Right atrium auricular region (tissue), 2 donors: Measurements from ENCODE around the gene NHS. TPM values are rescaled to one million over a fixed set of nuclear protein-coding genes. Genes with fewer than 3 reads are reported as not detected.
A peak's percentile ranks its signal among the peaks of the same experiment; 100 is the strongest.

Experiments
- DNase-seq: peaks from one replicate; pipeline ENCODE4 v3.0.0-alpha.2; 2019; ENCODE audit warnings: low spot score
- H3K27ac ChIP-seq, 2 donors: fragments of 200-600 bp; sonication (generic); 1 replicate in 1 of 2; 2 replicates in 1 of 2; pipeline ENCODE4 v1.5.1; 2016 to 2019
- H3K27me3 ChIP-seq, 2 donors: fragments of 200-600 bp; sonication (generic); one replicate each; pipeline versions ENCODE4 v1.5.1 to v1.6.0; 2017 to 2019
- H3K36me3 ChIP-seq: fragments of 200-600 bp; sonication (generic); one replicate; pipeline ENCODE4 v1.5.1; 2016
- H3K4me1 ChIP-seq, 2 donors: fragments of 200-600 bp; sonication (generic); one replicate each; pipeline versions ENCODE4 v1.5.1 to v1.6.0; 2017 to 2019
- H3K4me3 ChIP-seq, 2 donors: fragments of 200-600 bp; sonication (generic); 1 replicate in 1 of 2; 2 replicates in 1 of 2; pipeline ENCODE4 v1.5.1; 2017 to 2019; ENCODE audit warnings: mild to moderate bottlenecking in 1 of 2, moderate library complexity in 1 of 2
- H3K9me3 ChIP-seq, 2 donors: fragments of 200-600 bp; sonication (generic); one replicate each; pipeline ENCODE4 v1.5.1; 2019
- total RNA-seq, 2 donors: library from RNA; depleted of rRNA; stranded (reverse); fragments of >200 nt; gene quantifications; one replicate each; pipeline ENCODE4 v1.1.0, GENCODE V29; 2016
- TF ChIP-seq, protein P1 (sequence below), 2 donors: fragments of 200-600 bp; sonication (generic); IDR thresholded peaks; one replicate each; pipeline ENCODE4 v1.5.1; 2019; ENCODE audit warnings: antibody characterized with exemption in 2 of 2

NHS gene
- total RNA-seq, 2 donors from 2014 or later = 0.59 to 2.0 TPM

DNA sequence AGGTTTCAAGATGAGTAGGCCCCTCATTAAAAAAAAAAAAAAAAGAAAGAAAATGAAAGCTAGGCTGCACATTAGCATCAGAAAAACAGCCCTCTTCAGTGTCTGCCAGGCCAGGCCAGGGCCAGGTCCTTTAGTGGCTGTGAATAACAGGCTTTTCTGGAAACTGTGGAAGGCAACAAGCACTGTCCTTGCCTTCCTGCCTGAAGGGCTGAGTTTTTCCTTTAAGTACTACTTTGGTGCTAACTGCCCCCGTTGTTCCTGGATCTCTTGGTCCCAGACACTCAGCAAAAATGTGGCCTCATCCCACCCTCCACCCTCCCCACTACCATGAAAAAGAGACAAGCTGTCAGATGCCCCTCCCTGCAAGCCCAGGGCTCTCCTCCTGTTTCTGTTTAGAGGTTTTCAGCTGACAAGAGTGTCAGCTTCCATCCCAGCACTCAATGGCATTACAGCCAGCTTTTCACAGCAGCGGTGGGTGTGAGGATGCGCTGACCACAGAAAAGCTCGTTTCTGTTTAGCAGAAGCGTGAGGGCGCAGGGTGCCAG lies 174.2 kb downstream of the NHS start:
- H3K27ac ChIP-seq = no peak overlapping the region
- no peaks in the 10 kb centered on the region for H3K4me1 ChIP-seq
- no peaks in the 10 kb centered on the region for H3K27me3 ChIP-seq
- TF ChIP-seq, protein P1, sequence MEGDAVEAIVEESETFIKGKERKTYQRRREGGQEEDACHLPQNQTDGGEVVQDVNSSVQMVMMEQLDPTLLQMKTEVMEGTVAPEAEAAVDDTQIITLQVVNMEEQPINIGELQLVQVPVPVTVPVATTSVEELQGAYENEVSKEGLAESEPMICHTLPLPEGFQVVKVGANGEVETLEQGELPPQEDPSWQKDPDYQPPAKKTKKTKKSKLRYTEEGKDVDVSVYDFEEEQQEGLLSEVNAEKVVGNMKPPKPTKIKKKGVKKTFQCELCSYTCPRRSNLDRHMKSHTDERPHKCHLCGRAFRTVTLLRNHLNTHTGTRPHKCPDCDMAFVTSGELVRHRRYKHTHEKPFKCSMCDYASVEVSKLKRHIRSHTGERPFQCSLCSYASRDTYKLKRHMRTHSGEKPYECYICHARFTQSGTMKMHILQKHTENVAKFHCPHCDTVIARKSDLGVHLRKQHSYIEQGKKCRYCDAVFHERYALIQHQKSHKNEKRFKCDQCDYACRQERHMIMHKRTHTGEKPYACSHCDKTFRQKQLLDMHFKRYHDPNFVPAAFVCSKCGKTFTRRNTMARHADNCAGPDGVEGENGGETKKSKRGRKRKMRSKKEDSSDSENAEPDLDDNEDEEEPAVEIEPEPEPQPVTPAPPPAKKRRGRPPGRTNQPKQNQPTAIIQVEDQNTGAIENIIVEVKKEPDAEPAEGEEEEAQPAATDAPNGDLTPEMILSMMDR (IDR thresholded peaks at IDR 0.05) = no peak
- no peaks in the 10 kb centered on the region for H3K36me3 ChIP-seq
- H3K9me3 ChIP-seq = no peaks in the 10 kb centered on the region
- no peak for DNase-seq
- H3K4me3 ChIP-seq = no peak overlapping the region

DNA sequence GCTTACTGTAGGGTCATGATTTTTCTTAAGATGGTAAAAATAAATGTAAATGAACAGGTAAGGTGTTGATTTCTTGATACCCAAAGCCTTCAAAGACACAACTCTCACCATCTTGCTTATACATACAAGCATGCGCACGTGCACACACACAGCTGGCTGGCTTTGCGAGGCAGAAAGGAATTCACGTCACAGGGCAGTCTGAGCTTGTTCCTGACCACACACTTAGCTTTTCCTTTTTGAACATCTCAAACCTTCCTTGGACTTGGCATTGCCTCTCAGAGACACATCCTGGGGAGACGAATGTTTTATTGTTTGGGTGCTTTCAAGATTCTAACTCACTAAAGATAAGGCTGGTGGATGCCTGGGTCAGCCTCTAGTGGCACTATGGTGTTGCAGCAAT lies 175.0 kb downstream of the NHS start:
- no peaks in the 10 kb centered on the region for H3K36me3 ChIP-seq
- H3K27me3 ChIP-seq = no peaks in the 10 kb centered on the region
- no peak for DNase-seq
- TF ChIP-seq, protein P1 (IDR thresholded peaks at IDR 0.05) = no peak
- H3K4me1 ChIP-seq = no peaks in the 10 kb centered on the region
- H3K4me3 ChIP-seq = no peak overlapping the region
- H3K27ac ChIP-seq = no peak overlapping the region
- no peaks in the 10 kb centered on the region for H3K9me3 ChIP-seq

DNA sequence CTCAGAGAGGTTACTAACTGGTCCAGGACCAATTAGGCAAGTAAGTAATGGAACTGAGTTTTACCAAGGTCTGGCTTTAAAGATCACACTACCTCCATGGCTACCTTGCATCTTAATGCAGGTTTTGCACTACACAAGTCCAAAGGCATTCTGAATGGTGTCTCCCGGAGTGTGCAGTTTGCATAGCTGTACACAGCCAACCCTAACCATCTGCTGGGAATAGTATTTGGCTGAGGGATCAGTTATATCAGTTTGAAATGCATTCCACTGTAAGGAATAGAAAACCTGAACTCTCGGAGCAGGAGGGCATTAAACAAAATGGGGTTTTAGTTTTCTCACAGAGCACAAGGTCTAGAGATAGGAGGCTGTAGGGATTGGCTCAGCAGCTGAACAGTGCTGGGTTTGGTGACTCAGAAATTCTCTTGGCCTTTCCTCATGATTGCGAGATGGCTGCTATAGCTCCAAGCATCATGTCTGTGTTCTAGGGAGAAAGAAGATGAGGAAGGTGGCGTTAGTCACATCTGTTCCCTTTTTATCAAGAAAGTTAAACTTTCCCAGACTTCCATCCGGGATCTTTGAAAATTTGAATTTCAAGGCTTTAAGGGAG lies 177.1 kb downstream of the NHS start:
- H3K36me3 ChIP-seq = no peaks in the 10 kb centered on the region

DNA sequence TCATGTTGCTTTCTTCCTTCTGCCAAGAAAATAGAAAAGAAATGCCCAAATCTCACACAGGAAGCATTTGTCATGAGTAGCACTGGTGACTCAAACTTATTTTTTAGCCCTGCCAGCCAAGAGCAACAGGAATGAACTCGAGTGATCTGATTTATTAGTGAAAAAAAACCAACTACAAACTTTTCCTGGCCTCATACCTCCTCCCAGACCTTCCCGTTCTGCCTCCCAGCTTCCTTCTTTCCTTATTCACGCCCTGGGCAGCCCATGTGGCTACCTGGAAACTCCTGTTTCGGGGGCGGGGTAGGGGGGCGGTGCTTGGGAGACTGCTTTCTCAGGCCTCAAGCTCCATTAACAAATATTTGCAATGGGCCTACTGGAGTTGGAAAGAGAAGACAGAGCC lies 178.5 kb downstream of the NHS start:
- Histone ChIP-seq H3K36me3 (no peaks in the 10 kb centered on the region), H3K27ac (peak overlapping the region in 1 of 2 donors; percentile 4), H3K27me3 (no peaks in the 10 kb centered on the region), H3K9me3 (no peaks in the 10 kb centered on the region), H3K4me1 (no peaks in the 10 kb centered on the region), H3K4me3 (no peak overlapping the region)
- TF ChIP-seq, protein P1 (IDR thresholded peaks at IDR 0.05) = no peak
- DNase-seq = no peak

More for the DNA sequence above, 177.1 kb downstream of the NHS start:
- Histone ChIP-seq H3K4me3 (no peak overlapping the region), H3K9me3 (no peaks in the 10 kb centered on the region), H3K4me1 (no peaks in the 10 kb centered on the region), H3K27ac (no peak overlapping the region), H3K27me3 (no peaks in the 10 kb centered on the region)
- TF ChIP-seq, protein P1 (IDR thresholded peaks at IDR 0.05) = no peak
- no peak for DNase-seq

DNA sequence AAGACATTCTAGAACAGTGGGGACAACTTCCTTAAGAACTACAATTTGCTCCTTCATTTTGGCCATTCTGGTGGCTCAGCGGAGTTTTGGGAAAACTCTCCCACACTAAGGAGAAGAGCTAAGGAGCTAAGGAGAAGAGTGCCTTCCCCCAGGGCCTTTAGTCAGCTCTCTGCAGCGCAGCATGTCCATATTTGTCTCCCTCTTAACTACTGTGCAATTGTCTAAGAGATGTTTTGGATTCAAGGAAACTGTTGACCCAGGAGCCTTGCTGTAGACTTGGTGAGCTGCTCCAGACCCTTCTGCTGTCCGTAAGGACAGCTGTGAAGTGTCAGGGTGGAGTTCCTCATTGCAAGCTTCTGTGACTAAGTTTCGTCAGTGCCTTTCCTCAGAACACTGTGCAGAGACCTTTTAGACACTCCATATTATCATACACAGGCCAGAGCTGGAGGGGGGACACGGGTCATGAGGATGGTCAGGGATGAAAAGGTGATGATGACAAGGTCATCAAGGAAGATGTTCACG lies 179.0 kb downstream of the NHS start:
- H3K4me3 ChIP-seq = no peak overlapping the region
- H3K9me3 ChIP-seq = no peaks in the 10 kb centered on the region
- no peaks in the 10 kb centered on the region for H3K4me1 ChIP-seq
- no peak for DNase-seq
- H3K27ac ChIP-seq = peak overlapping the region in 1 of 2 donors; percentile 4
- H3K36me3 ChIP-seq = no peaks in the 10 kb centered on the region
- H3K27me3 ChIP-seq = no peaks in the 10 kb centered on the region
- TF ChIP-seq, protein P1 (IDR thresholded peaks at IDR 0.05) = no peak
